ENCODE data around the gene CHRNA9.

Gene CHRNA9

GRCh38 chr4:40308528-40309122, 26.5 kb upstream of the CHRNA9 start:
- DNase-seq (ENCODE audit: low read depth): no peak

DNA sequence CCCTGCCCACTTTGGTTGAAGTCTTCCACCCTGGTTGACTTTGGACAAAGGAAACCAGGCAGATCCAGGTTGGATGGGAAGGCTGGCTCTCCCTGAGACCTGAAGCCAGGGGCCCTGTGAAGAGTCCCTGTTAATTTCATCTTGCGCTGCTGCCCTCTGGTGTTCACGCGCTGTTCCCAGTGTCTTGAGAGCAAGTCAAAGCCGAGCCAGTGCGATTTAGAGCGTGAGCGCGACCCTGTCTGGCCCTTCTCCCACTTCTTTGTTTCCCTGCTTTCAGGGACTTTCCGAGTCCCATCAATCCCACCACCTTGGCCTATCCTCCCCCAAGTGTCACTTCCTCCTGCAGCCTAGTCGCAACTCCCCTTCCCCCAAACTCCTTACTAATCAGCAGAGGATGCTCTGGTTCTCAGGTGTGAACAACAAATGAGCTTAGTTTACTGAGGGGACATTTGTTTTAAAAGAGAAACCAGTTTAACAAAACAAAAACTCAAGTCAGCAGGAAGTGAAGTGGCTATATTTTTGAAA, 25.8 kb upstream of the CHRNA9 start:
- DNase-seq (ENCODE audit: low read depth): peak; percentile 89

GRCh38 chr4:40310225-40310624, 24.9 kb upstream of the CHRNA9 start:
- no peak for DNase-seq (ENCODE audit: low read depth)

DNA sequence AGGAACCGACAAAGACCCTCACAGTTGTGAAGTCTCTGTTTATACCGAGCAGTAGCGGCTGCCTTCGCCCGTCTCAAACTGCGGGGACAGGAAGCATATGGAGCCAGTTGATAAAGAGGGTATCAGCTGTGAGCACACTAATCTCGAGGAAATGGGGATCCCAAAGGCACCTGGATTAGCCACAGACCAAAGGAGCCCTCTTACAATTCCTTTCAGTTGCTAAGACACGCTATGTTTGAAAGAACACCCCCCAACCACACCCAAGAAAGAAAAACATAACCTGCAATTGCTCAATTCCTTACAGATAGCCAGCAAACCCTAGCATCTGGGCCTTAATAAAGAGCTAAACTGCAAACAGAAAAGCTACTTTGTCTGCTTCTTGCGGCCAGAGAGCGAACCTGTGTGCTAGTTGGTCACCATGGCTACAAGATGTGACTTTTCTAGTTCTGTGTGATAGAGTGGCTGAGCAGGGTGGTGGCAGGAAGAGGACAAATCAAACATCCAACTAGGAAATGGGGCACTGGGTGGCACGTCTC, 23.3 kb upstream of the CHRNA9 start:
- no peak for DNase-seq (ENCODE audit: low read depth)

DNA sequence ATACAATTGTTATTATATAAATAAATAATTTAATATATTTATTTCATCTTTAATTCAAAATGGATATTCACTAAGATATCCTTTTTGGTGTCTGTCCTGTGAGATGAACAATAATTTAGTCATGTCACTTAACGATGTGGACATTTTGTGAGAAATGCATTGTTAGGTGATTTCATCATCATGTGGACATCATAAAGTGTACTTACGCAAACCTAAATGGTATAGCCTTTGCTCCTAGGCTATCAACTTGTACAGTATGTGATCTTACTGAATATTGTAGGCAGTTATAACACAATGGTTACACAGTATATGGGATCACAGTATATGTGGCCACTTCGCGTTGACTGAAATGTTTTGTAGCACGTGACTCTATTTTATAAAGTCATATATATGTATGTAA, 20.2 kb upstream of the CHRNA9 start:
- DNase-seq (ENCODE audit: low read depth): no peak

DNA sequence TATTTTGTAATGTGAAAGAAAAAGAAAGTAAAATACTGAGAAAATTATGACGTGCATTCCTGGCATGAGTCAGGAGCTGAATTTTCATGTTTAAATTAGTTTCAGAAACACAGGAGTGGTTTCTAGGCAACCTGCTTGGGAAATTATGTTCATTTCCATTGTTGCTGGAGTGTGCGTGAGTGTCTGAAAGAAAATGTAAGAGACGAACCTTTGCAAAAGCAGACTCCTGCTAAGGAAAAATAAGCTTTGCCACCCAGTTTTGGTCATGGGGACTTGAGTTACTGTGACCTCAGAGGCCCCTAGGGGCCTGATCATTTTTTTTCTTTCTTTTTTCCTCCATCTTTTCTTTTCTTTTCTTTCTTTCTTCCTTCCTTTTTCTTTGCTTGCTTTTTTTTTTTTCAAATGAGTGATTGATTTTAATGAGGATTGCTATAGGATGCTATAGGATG, 18.8 kb upstream of the CHRNA9 start:
- no peak for DNase-seq (ENCODE audit: low read depth)

- DNase-seq (ENCODE audit: low read depth): peak; percentile 40
Measured at GRCh38 chr4:40316782-40317635, 18.1 kb upstream of the CHRNA9 start.

DNA sequence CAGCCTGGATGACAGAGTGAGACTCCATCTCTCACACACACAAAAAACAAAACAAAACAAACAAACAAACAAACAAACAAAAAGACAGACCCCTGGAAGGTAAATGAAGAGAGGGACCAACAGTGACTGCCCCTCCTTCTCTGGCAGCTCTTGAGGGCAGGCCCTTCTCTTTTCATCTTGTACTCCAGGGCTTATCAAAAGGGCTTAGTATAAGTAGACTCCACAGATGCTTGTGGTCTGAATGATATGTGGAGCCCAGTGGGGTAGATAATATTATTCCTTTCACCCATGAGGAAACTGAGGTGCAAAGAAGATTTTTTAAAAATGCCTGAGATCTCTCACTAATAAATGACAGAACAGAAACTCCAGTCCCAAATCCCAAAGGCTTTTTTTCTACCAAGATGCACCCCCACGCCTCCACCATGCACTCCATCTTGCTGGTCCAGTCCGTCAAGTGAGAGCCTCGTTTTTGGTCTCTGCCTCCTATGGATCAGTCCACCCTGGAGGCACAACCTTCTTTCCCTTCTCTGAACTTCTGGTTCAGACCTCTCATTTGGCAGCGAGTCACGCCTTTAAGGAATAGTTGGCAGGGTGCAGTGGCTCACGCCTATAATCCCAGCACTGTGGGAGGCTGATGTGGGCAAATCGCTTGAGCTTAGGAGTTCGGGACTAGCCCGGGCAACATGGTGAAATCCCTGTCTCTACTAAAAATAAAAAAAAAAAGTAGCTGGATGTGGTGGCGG, 17.0 kb upstream of the CHRNA9 start:
- DNase-seq (ENCODE audit: low read depth): no peak

DNA sequence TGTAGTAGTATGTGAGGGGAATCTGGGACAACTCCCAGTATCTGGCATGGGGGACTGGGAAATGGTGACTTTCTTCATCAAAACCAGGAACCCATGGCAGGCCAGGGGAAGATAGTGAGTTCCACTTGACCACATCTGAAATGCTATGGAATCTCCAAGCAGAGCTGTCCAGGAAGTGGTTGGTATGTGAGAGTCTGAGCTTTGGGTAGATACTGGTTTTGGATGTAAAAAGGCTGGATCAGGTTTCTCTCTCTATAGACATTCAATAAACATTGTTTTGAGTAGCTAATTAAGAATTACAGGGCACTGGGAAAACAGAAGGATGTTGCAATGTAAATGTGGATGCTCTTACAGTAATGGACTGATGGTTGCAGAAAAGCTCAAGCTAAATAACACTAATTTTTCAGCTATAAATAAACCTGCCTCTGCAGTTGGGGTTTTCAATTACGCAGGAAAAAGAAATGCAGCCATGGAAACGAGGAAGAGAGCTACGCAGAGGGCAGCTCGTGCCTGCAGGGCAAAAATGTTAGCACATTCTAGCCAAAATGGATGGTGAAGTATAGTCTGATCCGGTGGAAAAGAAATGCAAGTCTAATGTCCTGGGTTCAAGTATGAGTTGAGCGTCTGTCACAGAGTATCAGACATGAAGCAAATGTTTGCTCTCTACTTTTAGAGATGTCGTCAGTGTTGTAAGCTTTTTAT, 13.4 kb upstream of the CHRNA9 start:
- no peak for DNase-seq (ENCODE audit: low read depth)

GRCh38 chr4:40322811-40323210, 12.3 kb upstream of the CHRNA9 start:
- no peak for DNase-seq (ENCODE audit: low read depth)

- no peak for DNase-seq (ENCODE audit: low read depth)
Measured at GRCh38 chr4:40323866-40324265, 11.3 kb upstream of the CHRNA9 start.

DNA sequence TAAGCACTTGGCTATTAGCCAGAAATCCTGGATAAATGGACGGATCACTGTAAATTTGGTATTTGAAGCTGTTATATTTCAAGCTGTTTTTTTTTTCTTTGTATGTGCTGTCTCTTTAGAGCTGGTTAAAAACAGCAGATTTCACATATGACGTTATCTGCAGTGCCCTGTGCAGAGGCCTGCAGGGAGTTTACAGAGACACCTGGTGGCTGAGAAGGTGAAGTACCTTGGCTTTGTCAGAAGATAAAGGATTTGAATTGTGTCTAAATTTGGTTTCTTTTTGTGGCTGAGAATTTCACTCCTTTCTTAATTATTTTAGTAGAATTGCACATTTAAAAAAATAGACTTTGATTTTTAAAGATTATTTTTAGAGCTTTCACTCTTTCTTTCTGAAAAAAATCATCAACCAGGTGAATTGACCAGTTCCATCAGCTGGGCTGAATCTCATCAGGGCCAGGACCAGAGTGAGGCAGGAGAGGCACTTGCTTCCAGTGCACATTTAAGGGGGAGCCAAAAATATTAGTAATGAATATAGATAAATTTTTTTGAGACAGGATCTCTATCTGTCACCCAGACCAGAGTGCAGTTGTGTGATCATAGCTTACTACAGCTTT, 9.6 kb upstream of the CHRNA9 start:
- DNase-seq (ENCODE audit: low read depth): peak; percentile 59

DNA sequence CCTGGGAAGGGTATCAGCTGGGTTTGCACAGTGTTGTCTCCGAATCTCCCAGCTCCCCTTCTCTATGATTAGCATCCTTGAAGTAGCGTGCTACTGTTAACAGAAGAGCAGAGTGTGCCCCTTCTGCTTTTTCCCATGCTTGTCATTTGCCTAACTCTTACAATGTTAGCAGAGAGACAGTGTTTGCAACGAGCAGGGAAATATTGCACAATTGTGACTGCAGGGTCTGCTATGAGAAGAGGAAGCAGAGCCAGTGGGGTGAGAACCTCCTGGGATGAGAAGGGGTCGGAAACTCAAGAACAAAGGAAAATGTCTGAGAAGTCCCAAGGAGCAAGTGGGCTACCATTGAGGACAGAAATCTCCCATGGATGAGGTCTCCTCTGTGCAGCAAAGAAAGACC, 7.8 kb upstream of the CHRNA9 start:
- DNase-seq (ENCODE audit: low read depth): no peak

DNA sequence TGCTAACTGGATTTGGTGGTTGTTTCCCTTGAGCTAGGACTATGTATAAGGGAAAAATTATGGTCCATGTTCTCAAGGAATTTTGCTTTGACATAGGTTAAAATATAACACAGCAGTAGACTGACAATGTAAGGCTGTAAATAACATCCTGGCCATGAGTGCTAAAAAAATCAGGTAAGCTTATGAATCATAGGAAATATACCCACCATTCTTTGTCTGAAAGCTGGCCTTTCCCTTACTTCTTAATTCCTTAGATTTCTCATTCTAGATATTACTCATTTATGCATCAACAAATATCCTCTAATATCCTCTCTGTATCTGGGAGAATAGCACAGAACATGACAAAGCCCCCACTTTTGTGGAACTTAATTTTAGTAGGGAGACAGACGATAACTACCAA, 6.8 kb upstream of the CHRNA9 start:
- no peak for DNase-seq (ENCODE audit: low read depth)

- DNase-seq (ENCODE audit: low read depth): no peak
Measured at GRCh38 chr4:40329805-40330204, 5.3 kb upstream of the CHRNA9 start.

DNA sequence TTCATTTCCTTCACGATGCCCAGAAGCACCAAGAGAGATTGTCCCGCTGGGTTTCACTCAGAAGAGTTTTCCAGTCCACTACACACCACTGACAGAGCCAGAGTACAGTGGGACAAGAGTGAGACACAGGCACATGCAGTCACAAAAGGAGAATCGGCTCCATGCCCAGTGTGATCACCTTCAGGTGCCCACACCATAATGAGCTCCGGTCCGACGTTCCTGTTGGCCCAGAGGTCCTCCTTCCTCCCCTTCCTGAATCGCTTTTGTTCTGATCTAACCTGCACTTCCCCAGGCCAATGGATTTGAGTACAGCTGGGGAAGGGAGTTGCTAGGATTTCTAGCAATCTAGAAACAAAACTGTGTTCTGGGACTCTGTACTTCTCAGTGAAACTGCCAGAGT, 4.6 kb upstream of the CHRNA9 start:
- no peak for DNase-seq (ENCODE audit: low read depth)

DNA sequence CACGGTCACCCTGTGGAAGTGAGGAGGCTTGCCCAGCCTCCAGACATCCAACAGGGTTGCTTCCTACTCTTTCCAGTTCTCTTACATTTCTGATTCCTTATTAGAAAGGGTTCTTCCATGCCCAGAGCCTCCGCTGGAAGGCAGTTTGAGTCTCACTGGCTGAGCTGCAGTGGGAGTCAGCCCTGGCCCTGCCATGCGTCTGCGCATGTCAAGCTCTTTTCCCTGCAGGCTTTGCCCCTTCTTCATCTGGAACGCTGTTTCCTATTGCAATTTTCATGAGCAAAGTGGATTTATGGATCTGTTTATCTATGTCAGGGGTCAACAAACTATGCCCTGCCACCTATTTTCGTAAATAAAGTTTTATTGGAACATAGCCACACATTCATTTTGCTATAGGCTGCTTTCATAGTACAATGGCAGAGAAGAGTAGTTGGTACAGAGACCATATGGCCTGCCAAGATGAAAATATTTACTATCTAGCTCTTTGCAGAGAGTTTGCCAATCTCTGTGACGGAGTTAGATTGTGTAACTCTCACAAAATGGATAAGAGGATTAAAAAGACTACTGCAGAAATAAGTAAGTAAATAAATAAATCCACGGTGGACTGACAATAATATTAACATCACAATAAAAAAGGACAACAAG, 3.9 kb upstream of the CHRNA9 start:
- no peak for DNase-seq (ENCODE audit: low read depth)

DNA sequence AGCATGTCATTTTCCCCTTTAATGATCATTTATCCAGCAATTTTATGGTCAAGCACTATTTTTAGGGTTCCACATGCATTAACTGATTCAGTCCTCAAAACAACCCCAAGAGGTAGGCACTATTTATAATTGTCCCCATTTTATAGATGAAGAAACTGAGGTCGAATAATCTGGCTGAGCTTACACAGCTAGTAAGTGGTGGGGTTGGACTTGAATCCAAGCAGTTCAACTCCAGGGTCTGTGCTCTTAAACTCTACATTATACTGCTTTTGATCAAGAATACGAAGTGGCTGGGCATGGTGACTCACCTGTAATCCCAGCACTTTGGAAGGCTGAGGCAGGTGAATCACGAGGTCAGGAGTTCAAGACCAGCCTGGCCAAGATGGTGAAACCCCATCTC, 3.2 kb upstream of the CHRNA9 start:
- no peak for DNase-seq (ENCODE audit: low read depth)

DNA sequence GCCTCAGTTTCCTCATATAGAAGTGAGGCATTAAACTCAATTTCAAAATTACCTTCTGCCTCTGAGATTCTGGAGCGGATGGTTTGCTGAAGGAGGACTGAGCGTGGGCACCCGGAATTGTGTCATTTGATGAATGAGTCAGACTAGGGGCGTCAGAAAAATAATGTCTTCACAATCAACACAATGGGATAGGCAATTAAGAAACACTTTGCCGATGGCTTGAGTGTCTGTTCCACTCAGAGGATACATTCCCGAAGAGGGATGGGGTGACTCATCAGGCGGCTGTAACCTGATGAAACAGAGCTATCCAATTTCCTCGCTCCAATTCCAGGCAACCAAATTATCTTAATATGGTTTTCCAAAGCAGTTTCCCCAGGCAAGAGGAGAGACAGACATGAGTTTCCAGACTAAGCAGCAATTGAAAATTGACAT, 1.2 kb upstream of the CHRNA9 start:
- no peak for DNase-seq (ENCODE audit: low read depth)

DNA sequence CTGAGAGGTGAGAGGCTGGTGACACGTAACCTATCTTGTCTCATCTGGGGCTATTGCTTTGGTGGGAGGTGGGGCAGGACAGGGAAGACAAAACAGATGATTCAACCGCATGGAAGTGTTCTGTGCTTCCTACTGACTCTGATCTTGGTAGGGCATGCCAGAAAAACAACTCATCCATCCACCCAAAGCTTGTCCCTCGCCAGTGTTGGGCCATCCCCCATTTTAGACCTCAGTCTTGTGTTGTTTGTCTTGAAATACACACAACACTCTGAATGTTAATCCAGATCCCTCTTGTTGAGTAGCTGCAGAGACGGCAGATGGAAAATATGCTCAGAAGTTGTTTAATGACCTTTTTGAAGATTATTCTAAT, 377 bp downstream of the CHRNA9 start:
- no peak for DNase-seq (ENCODE audit: low read depth)

DNA sequence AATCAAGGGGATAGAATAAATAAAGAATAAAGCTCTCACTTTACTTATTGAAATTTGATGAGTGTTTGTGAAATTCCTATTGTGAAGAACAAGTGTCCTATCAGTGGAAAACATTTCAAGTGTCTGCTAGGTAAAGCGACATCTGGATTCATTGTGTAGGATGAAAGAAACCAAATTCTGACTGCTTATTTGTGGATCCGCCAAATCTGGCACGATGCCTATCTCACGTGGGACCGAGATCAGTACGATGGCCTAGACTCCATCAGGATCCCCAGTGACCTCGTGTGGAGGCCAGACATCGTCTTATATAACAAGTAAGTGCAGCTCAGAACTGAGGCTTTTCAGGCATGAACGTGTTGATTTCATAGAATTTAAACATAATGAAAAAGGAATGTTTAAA, 1.9 kb downstream of the CHRNA9 start:
- no peak for DNase-seq (ENCODE audit: low read depth)
